GM19239 (cell line): Measurements from ENCODE around the gene PEX14.

Source experiments
- DNase-seq: peaks from one replicate; pipeline ENCODE4 v3.0.0; 2011; ENCODE audit warnings: low spot score; ENCODE audit not compliant: insufficient read length
- FAIRE-seq: peaks from 2 replicates; lab custom pipeline; 2011; peaks lifted over from hg19 to GRCh38; lab: Jason Lieb, UNC

Gene PEX14

GRCh38 chr1:10639775-10640578 lies 165.2 kb downstream of the PEX14 start:
- no peak for DNase-seq
- no peak for FAIRE-seq

- no peak for FAIRE-seq
- no peak for DNase-seq
Observed at GRCh38 chr1:10640843-10641553, 166.2 kb downstream of the PEX14 start.

GRCh38 chr1:10641976-10642375 lies 167.2 kb downstream of the PEX14 start:
- no peak for FAIRE-seq
- no peak for DNase-seq

DNA sequence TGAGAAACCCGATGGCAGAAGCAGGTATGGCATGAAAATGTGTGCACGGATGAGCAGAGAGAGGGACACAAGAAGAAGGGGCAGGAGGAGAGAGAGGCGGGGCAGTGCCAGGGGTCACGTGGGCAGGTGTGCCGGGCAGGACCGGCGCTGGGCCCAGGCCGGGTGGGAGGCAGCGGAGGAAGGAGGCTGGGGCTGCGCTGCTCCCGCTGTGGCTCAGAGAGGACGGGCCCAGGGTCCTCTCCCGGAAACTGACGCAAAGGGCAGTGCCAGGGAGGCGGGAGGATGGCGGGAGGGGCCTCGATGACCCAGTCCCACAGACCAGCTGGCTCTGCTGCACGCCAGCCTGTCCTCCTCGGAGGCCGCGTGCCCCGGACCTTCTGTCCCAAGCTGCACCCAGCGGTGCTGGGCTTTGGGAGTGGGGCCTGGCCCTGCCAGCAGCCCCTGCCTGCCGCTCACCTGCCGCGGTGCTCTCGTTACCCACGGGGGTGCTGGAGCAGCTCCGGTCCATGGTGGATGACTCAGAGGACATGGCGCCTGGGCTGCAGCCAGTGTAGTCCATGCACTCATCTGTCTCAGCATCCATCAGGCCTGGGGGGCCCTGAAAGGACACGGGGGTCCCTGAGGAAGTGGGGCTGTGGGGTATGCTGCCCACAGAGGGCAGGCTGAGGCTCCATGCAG lies 167.8 kb downstream of the PEX14 start:
- FAIRE-seq (no peak), DNase-seq (no peak)

GRCh38 chr1:10643607-10644306 lies 169.0 kb downstream of the PEX14 start:
- no peak for DNase-seq
- no peak for FAIRE-seq

DNA sequence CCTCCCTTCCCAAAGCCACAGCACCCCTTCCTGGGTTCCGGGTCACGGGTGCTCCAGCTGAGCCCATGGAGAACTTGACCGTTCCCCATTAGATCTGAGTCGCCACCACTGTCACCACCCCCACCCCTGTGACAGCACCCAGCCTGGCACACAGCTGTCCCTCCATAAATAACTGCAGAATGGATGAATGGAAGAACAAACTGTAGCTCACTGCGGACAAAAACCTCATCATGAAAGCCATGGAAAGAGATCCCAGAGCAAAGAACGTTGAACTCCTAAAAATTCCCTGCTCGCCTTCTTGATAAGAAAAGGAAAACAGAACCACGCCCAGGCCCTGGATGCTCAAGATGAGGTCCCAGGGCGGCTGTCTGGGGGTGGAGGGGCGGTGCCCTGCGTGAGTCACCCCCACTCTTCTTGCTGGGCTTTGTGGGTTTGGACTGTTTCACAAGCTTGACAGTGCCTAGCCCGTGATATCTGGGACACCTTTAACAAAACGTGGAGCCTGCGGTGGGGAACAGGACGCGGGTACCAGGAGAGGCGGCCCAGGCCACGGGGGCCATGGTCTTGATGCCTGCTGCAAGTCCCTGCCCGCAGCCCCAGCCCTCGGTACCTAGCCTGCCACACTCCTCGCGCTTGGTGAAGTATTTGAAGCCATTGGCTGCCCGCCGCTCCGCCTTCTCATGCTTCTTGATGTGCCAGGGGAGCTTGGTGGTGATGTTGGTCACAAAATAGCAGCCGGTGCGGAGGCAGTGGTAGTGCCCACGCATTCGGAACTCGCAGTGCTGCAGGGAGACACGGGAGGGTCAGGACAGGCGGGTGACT lies 169.8 kb downstream of the PEX14 start:
- DNase-seq (no peak), FAIRE-seq (no peak)

- FAIRE-seq (no peak), DNase-seq (no peak)
Observed at GRCh38 chr1:10646347-10646861, 171.7 kb downstream of the PEX14 start.

DNA sequence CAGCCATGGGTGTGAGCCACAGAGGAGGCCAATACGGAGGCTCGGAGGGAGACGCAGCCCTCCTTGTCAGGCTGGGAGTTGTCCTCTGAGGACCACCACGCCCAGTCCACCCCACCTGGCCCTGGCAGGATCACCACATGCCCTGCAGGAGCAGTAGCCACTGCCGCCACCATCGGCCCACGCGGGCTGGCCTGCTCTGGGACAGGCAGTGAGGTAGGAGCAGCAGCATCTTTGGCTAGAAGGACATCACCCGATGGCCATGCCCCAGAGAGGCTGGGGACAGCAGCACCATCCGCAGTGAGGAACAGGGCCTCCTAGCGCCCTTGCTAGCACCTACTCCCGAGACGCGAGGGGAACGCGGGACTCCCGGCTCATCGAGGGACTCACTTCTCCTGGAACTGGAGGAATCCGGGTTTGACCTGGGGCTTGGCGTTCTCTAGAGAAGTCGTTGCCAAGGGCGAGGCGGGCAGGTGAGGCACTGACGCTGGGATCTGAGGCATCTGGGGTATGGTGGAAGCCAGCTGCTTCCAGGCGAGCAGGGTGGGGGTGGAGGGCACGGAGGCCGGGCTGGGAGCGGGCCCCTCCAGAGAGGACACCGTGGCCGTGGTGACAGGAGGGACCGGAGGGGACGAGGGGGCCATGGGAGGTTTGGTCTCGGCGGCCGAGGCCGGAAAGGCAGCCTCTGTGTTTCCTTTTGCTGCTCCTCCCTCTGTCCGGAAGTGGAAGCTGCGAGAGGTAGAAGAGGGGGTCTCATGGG lies 172.8 kb downstream of the PEX14 start:
- DNase-seq, result no peak
- FAIRE-seq, result no peak

DNA sequence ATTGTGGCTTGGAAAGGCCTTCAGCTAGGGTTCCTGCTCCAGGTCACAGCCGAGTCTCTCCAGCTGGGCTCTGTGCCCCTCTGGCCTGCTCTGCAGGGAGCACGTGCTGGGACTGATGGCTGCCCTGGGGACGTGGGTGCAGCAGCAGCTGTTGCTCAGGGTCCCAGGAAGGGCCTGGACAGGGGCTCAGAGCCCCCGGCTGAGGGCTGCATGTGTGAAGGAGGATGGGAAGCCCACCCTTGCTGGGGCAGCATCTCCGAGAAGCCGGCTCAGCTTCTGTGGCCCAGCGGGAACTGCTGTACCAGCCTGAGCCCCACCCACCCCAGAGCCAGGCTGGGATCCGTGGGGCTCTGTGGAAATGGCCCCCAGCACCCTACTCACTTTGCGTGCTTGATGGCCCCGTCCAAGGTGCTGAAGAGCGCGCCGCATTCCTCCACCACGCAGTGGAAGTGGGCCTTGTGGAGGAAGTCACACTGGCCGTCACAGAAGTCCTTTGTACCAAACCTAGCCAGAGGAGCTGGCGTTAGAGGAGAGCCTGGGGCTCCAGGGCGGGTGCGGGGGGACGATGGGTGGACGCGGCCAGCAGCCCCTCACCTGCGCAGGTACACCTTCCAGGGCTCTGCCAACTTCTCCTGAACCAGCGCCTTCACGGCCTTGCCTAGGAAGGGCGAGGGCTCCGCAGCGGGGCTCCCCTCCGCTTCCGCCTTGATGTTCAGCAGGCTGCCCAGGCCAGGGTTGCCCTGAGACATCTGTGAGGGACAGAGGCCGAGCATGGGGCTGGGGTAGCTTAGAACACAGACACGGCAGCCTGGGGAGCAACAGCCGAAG lies 174.2 kb downstream of the PEX14 start:
- FAIRE-seq, result no peak

DNA sequence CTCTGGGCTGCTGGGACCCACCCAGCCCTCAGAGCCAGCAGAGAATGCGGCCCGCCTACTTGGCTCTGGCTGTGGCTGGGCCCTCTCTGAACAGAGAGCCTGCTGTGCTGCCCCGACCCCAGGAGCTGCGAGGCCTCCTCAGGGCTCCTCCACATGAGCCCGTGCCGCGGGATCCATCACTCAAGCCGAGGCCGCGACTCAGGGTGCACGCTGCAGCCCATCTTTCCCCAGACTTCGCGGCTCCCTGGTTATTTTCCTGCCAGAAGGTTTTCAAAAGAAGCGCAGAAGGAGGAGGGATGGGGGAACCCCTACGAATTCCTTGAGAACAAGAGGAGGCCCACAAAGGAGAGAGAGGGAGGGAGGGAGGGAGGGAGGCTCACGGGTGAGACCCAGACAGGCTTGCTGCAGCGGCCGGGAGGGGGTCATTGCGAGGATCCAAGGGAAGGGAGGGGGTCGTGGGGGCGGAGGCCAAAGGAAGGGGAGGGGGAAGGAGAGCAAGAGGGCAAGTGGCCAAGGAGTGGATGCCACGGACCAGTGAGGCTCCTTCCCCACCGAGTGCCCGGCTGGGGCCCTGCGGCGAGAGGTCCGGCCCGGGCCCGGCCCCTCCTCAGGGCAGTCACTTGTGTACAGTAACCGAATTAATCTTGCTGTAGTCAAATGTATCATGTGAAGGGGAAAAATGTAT lies 174.9 kb downstream of the PEX14 start:
- no peak for FAIRE-seq
- DNase-seq, result no peak

More for the DNA sequence above, 174.2 kb downstream of the PEX14 start:
- no peak for DNase-seq

- no peak for DNase-seq
Observed at GRCh38 chr1:10650556-10651388, 176.0 kb downstream of the PEX14 start.

GRCh38 chr1:10651389-10651766 lies 176.6 kb downstream of the PEX14 start:
- DNase-seq (no peak), FAIRE-seq (no peak)

More at GRCh38 chr1:10650556-10651388, 176.0 kb downstream of the PEX14 start:
- no peak for FAIRE-seq

GRCh38 chr1:10651793-10652192 lies 177.0 kb downstream of the PEX14 start:
- FAIRE-seq (no peak), DNase-seq (no peak)

- FAIRE-seq, result no peak
- no peak for DNase-seq
Observed at GRCh38 chr1:10652626-10653025, 177.9 kb downstream of the PEX14 start.

- no peak for DNase-seq
- no peak for FAIRE-seq
Observed at GRCh38 chr1:10653370-10654125, 178.8 kb downstream of the PEX14 start.

- FAIRE-seq (no peak), DNase-seq (no peak)
Observed at GRCh38 chr1:10655002-10655401, 180.3 kb downstream of the PEX14 start.
